RWPE2 (cell line): Measurements from ENCODE around the gene TNNT1.

Source experiments
- ATAC-seq: fragments of 200-7000 bp; cut with Tn5 transposase; 3 replicates; pipeline ENCODE4 v1.9.1; 2021; ENCODE audit warnings: low read depth
- DNase-seq: peaks from one replicate; pipeline ENCODE4 v3.0.0-alpha.2; 2020; ENCODE audit warnings: low spot score
- H3K27ac ChIP-seq: fragments of 450-650 bp; 2 replicates; pipeline ENCODE4 v1.5.1; 2017; ENCODE audit warnings: mild to moderate bottlenecking; ENCODE audit not compliant: poor library complexity, severe bottlenecking
- H3K27me3 ChIP-seq: fragments of 250-450 bp; sonication (Bioruptor Pico); 2 replicates; pipeline ENCODE4 v1.5.1; 2021; ENCODE audit warnings: mild to moderate bottlenecking, moderate library complexity; ENCODE audit not compliant: insufficient read depth, poor library complexity, severe bottlenecking
- H3K36me3 ChIP-seq: fragments of 250-450 bp; sonication (Bioruptor Pico); 2 replicates; pipeline ENCODE4 v1.5.1; 2020; ENCODE audit warnings: low read depth, mild to moderate bottlenecking, moderate library complexity
- H3K4me1 ChIP-seq: fragments of 250-450 bp; sonication (Bioruptor Pico); 2 replicates; pipeline ENCODE4 v1.5.1; 2021; ENCODE audit warnings: mild to moderate bottlenecking, moderate library complexity; ENCODE audit not compliant: insufficient read depth, poor library complexity, severe bottlenecking
- H3K4me3 ChIP-seq: fragments of 250-450 bp; sonication (Bioruptor Pico); 2 replicates; pipeline ENCODE4 v1.5.1; 2021; ENCODE audit warnings: mild to moderate bottlenecking, moderate library complexity; ENCODE audit not compliant: severe bottlenecking
- H3K9me3 ChIP-seq: fragments of 250-450 bp; sonication (Bioruptor Pico); 2 replicates; pipeline ENCODE4 v1.5.1; 2021; ENCODE audit warnings: mild to moderate bottlenecking, moderate library complexity; ENCODE audit not compliant: severe bottlenecking
- TF ChIP-seq, protein P1 (sequence below): fragments of 450-650 bp; IDR thresholded peaks from one replicate; pipeline ENCODE4 v1.5.1; 2017; ENCODE audit warnings: mild to moderate bottlenecking, moderate library complexity; ENCODE audit not compliant: poor library complexity, severe bottlenecking

TNNT1 gene

DNA sequence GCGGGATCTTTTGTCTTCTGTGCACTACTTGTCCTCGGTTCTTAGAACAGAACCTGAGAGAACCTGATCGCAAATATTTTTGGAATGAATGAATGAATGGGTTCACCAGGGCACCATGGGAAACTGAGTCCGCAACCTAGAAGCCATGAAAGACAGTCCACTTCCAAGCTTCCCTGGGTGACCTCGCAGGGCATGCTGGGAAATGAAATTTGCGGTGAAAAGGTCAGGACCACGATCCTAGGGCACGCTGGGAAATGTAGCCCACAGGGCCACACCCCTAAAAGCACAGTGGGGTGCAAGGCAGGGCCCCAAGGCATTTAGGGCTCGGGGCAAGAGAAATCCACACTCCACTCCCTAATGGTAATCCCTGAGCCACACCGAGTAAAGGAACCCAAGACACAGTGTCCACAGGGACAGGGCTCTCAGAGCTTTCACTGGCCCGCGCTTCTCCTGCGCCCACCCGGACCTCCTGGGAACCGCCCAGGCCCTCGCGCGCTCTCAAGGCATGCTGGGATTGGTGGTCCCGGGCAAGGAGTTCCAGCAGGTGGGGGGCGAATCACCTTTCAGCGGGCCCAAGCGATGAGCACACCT, 30.5 kb downstream of the TNNT1 start:
- TF ChIP-seq, protein P1, sequence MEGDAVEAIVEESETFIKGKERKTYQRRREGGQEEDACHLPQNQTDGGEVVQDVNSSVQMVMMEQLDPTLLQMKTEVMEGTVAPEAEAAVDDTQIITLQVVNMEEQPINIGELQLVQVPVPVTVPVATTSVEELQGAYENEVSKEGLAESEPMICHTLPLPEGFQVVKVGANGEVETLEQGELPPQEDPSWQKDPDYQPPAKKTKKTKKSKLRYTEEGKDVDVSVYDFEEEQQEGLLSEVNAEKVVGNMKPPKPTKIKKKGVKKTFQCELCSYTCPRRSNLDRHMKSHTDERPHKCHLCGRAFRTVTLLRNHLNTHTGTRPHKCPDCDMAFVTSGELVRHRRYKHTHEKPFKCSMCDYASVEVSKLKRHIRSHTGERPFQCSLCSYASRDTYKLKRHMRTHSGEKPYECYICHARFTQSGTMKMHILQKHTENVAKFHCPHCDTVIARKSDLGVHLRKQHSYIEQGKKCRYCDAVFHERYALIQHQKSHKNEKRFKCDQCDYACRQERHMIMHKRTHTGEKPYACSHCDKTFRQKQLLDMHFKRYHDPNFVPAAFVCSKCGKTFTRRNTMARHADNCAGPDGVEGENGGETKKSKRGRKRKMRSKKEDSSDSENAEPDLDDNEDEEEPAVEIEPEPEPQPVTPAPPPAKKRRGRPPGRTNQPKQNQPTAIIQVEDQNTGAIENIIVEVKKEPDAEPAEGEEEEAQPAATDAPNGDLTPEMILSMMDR: no peak
- ATAC-seq: no peak
- Histone ChIP-seq H3K9me3 (no peaks in the 10 kb centered on the region), H3K4me1 (peaks cover 10% of the 10 kb centered on the region), H3K27me3 (no peaks in the 10 kb centered on the region), H3K4me3 (peak overlapping the region; percentile 92), H3K36me3 (no peaks in the 10 kb centered on the region), H3K27ac (peak overlapping the region; percentile 49)
- no peak for DNase-seq

DNA sequence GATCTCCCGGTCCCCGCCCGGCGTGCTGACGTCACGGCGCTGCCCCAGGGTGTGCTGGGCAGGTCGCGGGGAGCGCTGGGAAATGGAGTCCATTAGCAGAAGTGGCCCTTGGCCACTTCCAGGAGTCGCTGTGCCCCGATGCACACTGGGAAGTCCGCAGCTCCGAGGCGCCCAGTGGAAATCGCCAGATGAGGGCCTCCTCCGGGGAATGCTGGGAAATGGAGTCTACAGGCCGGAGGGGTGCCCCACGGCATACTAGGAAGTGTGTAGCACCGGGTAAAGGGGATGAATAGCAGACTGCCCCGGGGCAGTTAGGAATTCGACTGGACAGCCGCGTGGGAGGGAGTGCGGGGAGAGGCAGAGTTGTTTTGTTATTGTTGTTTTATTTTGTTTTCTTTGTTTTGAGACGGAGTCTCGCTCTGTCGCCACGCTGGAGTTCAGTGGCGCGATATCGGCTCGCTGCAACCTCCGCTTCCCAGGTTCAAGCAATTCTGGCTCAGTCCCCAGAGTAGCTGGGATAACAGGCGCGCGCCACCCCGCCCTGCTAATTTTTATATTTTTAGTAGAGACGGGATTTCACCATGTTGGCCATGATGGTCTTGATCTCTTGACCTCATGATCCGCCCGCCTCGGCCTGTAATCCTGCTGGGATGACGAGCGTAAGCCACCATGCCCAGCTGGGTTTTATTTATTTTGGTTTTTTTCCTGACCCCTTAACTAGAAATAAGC, 31.2 kb downstream of the TNNT1 start:
- Histone ChIP-seq H3K36me3 (no peaks in the 10 kb centered on the region), H3K4me1 (peaks cover 10% of the 10 kb centered on the region), H3K9me3 (no peaks in the 10 kb centered on the region), H3K27me3 (no peaks in the 10 kb centered on the region), H3K4me3 (peak overlapping the region; percentile 92), H3K27ac (peak overlapping the region; percentile 49)
- ATAC-seq (peak; percentile 95), DNase-seq (peak; percentile 98)
- TF ChIP-seq, protein P1: no peak

DNA sequence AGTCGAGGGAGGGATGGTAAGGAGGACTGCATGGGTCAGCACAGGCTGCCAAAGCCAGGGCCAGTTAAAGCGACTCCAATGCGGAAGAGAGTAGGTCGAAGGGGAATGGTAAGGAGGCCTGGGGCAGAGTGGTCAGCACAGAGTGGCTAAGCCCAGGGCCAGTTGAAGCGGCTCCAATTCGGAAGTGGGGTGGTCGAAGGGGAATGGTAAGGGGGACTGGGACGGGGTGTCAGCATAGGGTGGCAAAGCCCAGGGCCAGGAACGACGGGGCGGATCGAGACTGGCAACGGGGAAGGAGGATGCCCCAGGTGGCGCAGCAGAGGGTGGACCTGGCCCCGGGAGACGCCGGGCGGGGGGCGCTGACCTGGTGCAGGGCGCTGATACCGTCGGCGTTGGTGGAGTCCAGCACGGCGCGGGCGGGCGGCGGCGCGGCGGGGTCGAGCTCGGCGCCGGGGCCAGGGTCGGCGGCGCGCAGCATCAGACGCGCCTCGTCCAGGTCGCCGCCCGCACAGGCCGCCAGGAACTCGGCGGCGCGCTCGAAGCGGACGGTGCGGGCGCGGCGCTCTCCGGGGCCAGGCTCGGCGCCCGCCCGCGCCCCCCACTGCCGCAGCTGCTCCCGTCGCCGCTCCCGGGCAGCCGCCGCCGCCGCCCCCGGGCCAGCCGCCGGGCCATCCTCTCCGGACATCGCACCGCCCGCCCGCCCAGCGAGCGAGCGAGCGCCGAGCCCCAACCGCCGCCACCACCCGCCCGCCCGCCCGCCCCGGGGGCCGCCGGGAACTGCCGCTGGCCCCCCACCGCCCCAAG, 31.9 kb downstream of the TNNT1 start, which contains the start of gene PPP1R12C:
PPP1R12C (minus strand) TSS at position 779 of the 804 bp plus-strand sequence; CDS start at position 685, 94 bp downstream.
- H3K4me1 ChIP-seq: peaks cover 10% of the 10 kb centered on the region
- no peaks in the 10 kb centered on the region for H3K36me3 ChIP-seq
- H3K9me3 ChIP-seq: no peaks in the 10 kb centered on the region
- H3K4me3 ChIP-seq: peak within 1 kb of the TSS; percentile 92
- no peaks in the 10 kb centered on the region for H3K27me3 ChIP-seq
- ATAC-seq (no peak), DNase-seq (no peak)
- H3K27ac ChIP-seq: peak within 1 kb of the TSS; percentile 49
- TF ChIP-seq, protein P1: no peak

DNA sequence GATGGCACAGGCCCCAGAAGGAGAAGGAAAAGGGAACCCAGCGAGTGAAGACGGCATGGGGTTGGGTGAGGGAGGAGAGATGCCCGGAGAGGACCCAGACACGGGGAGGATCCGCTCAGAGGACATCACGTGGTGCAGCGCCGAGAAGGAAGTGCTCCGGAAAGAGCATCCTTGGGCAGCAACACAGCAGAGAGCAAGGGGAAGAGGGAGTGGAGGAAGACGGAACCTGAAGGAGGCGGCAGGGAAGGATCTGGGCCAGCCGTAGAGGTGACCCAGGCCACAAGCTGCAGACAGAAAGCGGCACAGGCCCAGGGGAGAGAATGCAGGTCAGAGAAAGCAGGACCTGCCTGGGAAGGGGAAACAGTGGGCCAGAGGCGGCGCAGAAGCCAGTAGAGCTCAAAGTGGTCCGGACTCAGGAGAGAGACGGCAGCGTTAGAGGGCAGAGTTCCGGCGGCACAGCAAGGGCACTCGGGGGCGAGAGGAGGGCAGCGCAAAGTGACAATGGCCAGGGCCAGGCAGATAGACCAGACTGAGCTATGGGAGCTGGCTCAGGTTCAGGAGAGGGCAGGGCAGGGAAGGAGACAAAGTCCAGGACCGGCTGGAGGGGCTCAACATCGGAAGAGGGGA, 32.7 kb downstream of the TNNT1 start:
- peak overlapping the region; percentile 49 for H3K27ac ChIP-seq
- H3K4me3 ChIP-seq: peak overlapping the region; percentile 92
- DNase-seq: no peak

More for the DNA sequence above, 32.7 kb downstream of the TNNT1 start:
- ATAC-seq: peak; percentile 41; the same call in 2 of the 3 replicates
- TF ChIP-seq, protein P1: no peak
- Histone ChIP-seq H3K9me3 (no peaks in the 10 kb centered on the region), H3K27me3 (no peaks in the 10 kb centered on the region), H3K36me3 (no peaks in the 10 kb centered on the region), H3K4me1 (peaks cover 10% of the 10 kb centered on the region)
